Measurements from ENCODE around the gene LRRC17.
"Not testable (repeated sequence)": the region's sequence is repeated elsewhere in the genome, so short reads cannot be mapped to it uniquely, and the experiment has no call there.

LRRC17 gene

GRCh38 chr7:102897856-102898531 lies 14.8 kb upstream of the LRRC17 start:
- no peak for DNase-seq

GRCh38 chr7:102898532-102898859 lies 14.3 kb upstream of the LRRC17 start:
- DNase-seq = no peak

- not testable (repeated sequence) for DNase-seq
Observed at GRCh38 chr7:102902052-102902451, 10.7 kb upstream of the LRRC17 start.

- DNase-seq = not testable (repeated sequence)
Observed at GRCh38 chr7:102903576-102903975, 9.2 kb upstream of the LRRC17 start.

- DNase-seq = no peak
Observed at GRCh38 chr7:102908676-102909075, 4.1 kb upstream of the LRRC17 start.

- DNase-seq = no peak
Observed at GRCh38 chr7:102913826-102914225, 1.0 kb downstream of the LRRC17 start.

- DNase-seq = no peak
Observed at GRCh38 chr7:102914585-102914984, 1.8 kb downstream of the LRRC17 start.

GRCh38 chr7:102916426-102916825 lies 3.6 kb downstream of the LRRC17 start:
- DNase-seq = no peak

GRCh38 chr7:102916881-102917280 lies 4.1 kb downstream of the LRRC17 start:
- no peak for DNase-seq

GRCh38 chr7:102917436-102918353 lies 4.9 kb downstream of the LRRC17 start:
- DNase-seq = no peak

- DNase-seq = no peak
Observed at GRCh38 chr7:102918845-102919244, 6.0 kb downstream of the LRRC17 start.

GRCh38 chr7:102925976-102926782 lies 13.4 kb downstream of the LRRC17 start:
- DNase-seq = no peak

GRCh38 chr7:102926783-102927140 lies 14.0 kb downstream of the LRRC17 start:
- no peak for DNase-seq

GRCh38 chr7:102927312-102927933 lies 14.6 kb downstream of the LRRC17 start:
- no peak for DNase-seq

- no peak for DNase-seq
Observed at GRCh38 chr7:102931757-102932156, 19.0 kb downstream of the LRRC17 start.

- DNase-seq = no peak
Observed at GRCh38 chr7:102933763-102934162, 21.0 kb downstream of the LRRC17 start.

GRCh38 chr7:102934239-102934638 lies 21.4 kb downstream of the LRRC17 start:
- DNase-seq = no peak

GRCh38 chr7:102934701-102935100 lies 21.9 kb downstream of the LRRC17 start:
- DNase-seq = no peak

- DNase-seq = no peak
Observed at GRCh38 chr7:102935450-102936115, 22.8 kb downstream of the LRRC17 start.

GRCh38 chr7:102938679-102939078 lies 25.9 kb downstream of the LRRC17 start:
- DNase-seq = no peak

GRCh38 chr7:102942181-102942866 lies 29.5 kb downstream of the LRRC17 start:
- no peak for DNase-seq

- DNase-seq = no peak
Observed at GRCh38 chr7:102942868-102943267, 30.1 kb downstream of the LRRC17 start.
